T-helper 1 cell treated with Interleukin-12 subunit alpha and Interleukin-12 subunit beta and Interleukin-4 antibody, amounts not matched to agents 30 μg/mL and 1 μg/mL, for 36 hours (primary cell): ENCODE data around the gene PEF1.

Experiments
- H3K27ac Mint-ChIP-seq: one replicate; pipeline ENCODE4 v1.8.0; 2021; ENCODE audit warnings: mild to moderate bottlenecking, mixed read lengths
- H3K27me3 Mint-ChIP-seq: one replicate; pipeline ENCODE4 v1.8.0; 2021; ENCODE audit warnings: low read depth, mixed read lengths
- H3K36me3 Mint-ChIP-seq: one replicate; pipeline ENCODE4 v1.8.0; 2021; ENCODE audit warnings: low read depth, mixed read lengths
- H3K4me1 Mint-ChIP-seq: one replicate; pipeline ENCODE4 v1.8.0; 2021; ENCODE audit warnings: low read depth, mixed read lengths
- H3K4me3 Mint-ChIP-seq: one replicate; pipeline ENCODE4 v1.8.0; 2021; ENCODE audit warnings: mild to moderate bottlenecking, moderate library complexity, mixed read lengths
- H3K9me3 Mint-ChIP-seq: one replicate; pipeline ENCODE4 v1.8.0; 2021; ENCODE audit warnings: mixed read lengths

The PEF1 gene, protein sequence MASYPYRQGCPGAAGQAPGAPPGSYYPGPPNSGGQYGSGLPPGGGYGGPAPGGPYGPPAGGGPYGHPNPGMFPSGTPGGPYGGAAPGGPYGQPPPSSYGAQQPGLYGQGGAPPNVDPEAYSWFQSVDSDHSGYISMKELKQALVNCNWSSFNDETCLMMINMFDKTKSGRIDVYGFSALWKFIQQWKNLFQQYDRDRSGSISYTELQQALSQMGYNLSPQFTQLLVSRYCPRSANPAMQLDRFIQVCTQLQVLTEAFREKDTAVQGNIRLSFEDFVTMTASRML

DNA sequence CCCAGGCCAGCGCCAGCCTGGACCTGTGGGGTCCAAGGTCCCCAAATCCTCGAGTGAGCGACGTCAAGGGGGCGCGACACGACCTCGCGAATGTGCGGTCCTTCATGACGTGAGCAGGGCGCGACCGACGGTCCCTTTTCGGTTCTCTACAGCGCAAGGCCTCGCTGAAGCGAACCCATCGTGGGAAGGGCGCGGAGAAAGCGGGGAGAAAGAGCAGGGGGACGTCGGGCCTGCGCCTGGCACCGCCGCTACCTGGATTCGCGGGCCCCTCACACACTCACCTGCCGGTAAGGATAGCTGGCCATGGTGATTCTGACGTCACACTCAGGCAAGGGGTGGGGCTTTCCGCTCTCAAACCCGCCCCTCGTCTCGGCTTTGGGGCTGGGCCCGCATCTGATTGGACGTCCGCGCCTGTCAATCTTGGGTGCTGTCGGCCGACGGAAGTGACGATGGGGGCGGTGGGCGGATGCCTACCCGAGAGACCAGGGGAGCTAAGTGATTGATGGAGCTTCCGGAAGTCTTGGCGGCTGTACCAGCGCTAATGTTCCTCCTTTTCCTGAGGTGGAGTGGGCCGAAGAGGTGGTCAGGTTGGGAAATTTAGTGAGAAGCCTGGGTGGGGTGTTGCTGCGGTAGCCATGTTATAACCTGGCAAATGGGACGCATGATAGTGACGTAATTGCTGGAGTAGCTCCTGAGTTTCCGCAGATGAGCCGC, at the start of gene PEF1:
PEF1 (minus strand) TSS at position 317 of the 714 bp plus-strand sequence; CDS start at position 305, 12 bp downstream.
- Mint-ChIP-seq H3K27ac (peak within 1 kb of the TSS; percentile 100), H3K36me3 (peaks cover 5% of the 10 kb centered on the region), H3K9me3 (peaks cover 8% of the 10 kb centered on the region), H3K4me3 (peak within 1 kb of the TSS; percentile 100), H3K4me1 (peaks cover 24% of the 10 kb centered on the region), H3K27me3 (peaks cover 7% of the 10 kb centered on the region)

DNA sequence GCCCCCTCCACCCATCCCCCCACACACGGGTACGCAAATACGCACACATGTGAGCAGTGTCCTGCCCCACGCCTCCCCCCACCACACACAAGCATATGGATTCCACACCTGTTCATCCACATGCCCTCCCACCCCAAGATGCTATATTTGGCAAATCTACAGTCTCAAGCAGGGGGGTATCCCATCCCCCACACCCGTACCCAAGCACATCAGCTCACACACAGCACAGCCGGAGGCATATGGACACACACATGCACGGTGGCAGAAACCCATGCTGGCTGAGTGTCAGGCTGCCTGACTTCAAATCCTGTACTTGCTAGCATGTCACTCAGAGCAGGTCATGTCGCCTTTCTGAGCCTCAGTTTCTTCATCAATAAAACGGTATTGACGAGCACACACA, 48.6 kb upstream of the PEF1 start:
- Mint-ChIP-seq H3K9me3 (no peaks in the 10 kb centered on the region), H3K4me3 (no peak overlapping the region), H3K27ac (no peak overlapping the region), H3K4me1 (no peaks in the 10 kb centered on the region), H3K27me3 (no peaks in the 10 kb centered on the region), H3K36me3 (no peaks in the 10 kb centered on the region)

DNA sequence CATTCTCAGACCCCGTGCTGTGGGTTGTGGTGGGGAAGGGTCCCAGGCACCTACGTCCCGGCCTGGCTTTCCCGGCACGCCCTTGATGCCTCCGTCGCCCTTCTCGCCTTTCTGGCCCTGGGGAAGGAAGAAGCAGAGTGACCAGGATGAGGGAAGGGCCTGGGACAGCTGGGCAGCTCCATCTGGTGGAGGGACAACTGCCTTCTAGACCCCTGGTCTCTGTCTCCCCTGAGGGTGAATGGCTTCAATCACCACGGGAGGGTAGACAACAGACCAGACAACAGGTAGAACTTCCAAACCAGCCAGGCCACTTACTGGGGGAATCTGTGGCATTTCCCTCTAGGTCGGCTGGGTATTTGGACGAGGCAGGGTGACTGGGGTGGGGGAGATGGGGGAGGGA, 47.3 kb upstream of the PEF1 start:
- Mint-ChIP-seq H3K4me3 (no peak overlapping the region), H3K9me3 (no peaks in the 10 kb centered on the region), H3K27ac (no peak overlapping the region), H3K4me1 (no peaks in the 10 kb centered on the region), H3K27me3 (no peaks in the 10 kb centered on the region), H3K36me3 (no peaks in the 10 kb centered on the region)

DNA sequence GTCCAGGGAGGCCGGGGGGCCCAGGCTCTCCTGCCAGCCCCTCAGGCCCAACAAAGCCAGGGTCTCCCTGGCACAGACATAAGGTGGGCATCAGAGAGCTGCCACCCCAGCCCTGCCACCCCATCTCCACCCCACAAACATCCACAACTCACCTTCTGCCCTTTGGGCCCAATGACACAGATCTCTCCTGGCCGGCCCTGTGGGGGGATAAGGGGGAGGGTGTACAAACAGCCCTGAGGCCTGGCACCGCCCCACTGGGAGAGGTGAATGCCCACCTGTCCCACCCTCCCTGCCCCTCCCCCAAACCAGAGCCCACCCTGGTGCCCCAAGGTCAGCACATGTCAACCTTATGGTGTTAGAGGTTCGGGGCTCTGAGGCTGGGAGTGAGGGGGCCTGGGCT, 46.8 kb upstream of the PEF1 start:
- no peaks in the 10 kb centered on the region for H3K4me1 Mint-ChIP-seq
- H3K9me3 Mint-ChIP-seq, result no peaks in the 10 kb centered on the region

DNA sequence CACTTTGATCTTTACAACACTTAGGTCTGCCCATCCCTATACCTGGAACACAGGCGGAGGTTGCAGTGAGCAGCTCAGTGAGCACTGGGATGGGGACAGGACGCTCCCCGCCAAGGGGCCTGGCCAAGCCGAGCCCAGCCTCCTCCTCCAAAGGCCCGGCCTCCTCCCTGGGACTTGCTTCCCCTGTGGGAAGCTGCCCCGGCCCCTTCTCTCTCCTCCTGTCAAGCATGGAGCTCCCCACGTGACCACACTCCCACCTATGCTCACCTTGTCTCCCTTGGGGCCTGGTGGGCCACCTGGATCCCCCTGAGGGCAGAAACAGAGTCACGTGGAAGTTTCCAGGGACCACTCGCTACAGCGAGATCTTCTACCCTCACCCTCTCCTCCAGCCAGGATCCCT, 46.2 kb upstream of the PEF1 start:
- Mint-ChIP-seq H3K36me3 (no peaks in the 10 kb centered on the region), H3K27me3 (peaks cover 7% of the 10 kb centered on the region), H3K27ac (no peak overlapping the region), H3K4me3 (no peak overlapping the region), H3K9me3 (no peaks in the 10 kb centered on the region), H3K4me1 (no peaks in the 10 kb centered on the region)

More for the DNA sequence above, 46.8 kb upstream of the PEF1 start:
- Mint-ChIP-seq H3K27ac (no peak overlapping the region), H3K27me3 (peaks cover 4% of the 10 kb centered on the region), H3K36me3 (no peaks in the 10 kb centered on the region), H3K4me3 (no peak overlapping the region)

DNA sequence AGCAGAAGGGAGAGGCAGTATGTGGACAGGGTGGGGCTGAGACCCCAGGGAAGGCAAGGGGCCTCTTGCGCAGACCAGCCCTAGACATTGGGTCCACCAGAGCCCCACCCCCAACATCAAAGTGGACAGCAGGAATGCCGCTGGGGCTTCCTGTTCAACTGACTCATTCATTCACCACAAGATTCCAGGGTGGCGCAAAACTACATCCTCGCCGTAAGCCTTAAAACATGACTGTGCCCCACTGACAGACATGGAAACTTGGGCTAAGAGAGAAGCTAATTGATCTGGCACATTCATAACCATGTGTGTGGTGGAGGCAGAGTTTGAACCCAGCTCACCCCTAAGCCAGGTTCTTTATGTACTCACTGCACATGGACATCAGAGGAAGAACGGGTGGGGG, 45.2 kb upstream of the PEF1 start:
- no peak overlapping the region for H3K27ac Mint-ChIP-seq
- no peaks in the 10 kb centered on the region for H3K4me1 Mint-ChIP-seq
- no peaks in the 10 kb centered on the region for H3K36me3 Mint-ChIP-seq
- H3K4me3 Mint-ChIP-seq, result no peak overlapping the region
- H3K27me3 Mint-ChIP-seq, result peaks cover 7% of the 10 kb centered on the region
- no peaks in the 10 kb centered on the region for H3K9me3 Mint-ChIP-seq

DNA sequence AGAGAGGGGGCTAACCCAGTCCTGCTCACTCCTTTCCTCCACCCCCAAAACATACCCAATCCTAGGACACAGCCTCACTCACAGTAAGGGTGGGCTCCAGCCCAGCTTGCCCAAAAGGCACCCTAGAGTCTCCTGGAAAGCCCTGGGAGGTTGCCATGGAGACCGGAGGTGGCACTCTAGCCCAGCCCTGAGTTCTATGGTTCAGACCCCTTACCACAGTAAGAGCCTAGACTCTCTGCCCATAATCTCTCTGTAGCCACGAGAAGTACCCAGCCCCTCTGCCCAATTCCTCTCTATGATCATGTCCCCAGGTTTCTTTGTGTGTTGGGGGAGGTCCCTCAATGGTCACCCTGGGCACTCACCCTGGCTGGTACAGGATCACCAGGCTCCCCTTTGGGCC, 44.7 kb upstream of the PEF1 start:
- no peaks in the 10 kb centered on the region for H3K9me3 Mint-ChIP-seq
- H3K27me3 Mint-ChIP-seq, result peaks cover 7% of the 10 kb centered on the region
- H3K27ac Mint-ChIP-seq, result no peak overlapping the region
- no peak overlapping the region for H3K4me3 Mint-ChIP-seq
- H3K36me3 Mint-ChIP-seq, result no peaks in the 10 kb centered on the region
- no peaks in the 10 kb centered on the region for H3K4me1 Mint-ChIP-seq

DNA sequence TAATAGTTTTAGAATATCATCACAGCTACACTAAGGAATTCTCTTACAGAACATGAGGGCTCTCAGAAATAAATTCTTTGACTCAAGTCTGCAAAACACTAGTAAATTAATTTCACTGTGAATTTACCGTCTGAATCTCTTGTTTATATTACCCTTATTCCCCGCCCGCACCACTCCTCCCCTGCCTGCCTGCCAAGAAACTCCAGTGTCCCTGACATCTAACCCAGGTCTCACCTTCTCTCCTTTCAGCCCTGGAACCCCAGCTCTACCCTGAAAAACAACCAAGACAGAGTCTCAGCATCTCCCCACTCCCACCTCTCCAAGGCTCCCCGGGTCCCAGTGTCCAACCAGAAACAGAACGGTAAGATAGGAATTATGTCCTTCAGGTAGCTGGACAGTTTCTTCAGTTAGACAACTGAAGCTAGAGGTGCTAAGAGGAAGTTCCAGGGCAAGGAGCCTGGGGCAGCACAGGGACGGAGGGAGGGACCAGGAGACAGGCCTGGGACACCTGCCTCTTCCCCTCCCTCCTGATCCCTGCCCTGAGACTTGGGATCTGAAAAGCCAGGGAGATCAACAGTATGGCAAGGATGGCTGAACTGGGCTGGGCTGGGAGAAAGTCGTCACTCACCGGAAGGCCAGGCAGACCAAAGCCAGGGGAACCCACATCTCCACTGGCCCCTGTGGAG, 43.7 kb upstream of the PEF1 start:
- H3K4me3 Mint-ChIP-seq, result no peak overlapping the region
- no peak overlapping the region for H3K27ac Mint-ChIP-seq
- no peaks in the 10 kb centered on the region for H3K9me3 Mint-ChIP-seq
- H3K27me3 Mint-ChIP-seq, result peaks cover 7% of the 10 kb centered on the region
- H3K4me1 Mint-ChIP-seq, result no peaks in the 10 kb centered on the region
- H3K36me3 Mint-ChIP-seq, result no peaks in the 10 kb centered on the region

DNA sequence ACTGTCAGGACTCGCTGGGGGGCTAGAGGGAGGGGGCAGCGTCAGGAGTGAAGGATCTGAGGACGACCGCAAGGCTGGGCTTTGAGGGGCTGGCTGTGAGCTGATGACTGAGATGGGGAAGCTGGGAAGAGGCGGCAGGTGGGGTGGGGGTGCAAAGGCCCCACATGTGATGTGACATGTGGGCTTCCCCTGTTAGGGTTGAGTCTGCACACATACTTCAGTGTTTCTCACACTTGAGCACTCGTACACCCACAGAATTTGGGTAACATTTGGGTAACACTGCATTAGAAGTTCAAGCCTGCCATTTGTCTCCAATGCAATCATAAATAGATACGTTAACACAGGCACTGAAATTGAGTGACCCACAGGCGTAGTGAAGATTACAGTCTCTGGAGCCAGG, 42.9 kb upstream of the PEF1 start:
- Mint-ChIP-seq H3K27ac (no peak overlapping the region), H3K9me3 (no peaks in the 10 kb centered on the region), H3K4me1 (no peaks in the 10 kb centered on the region), H3K36me3 (no peaks in the 10 kb centered on the region), H3K27me3 (peaks cover 7% of the 10 kb centered on the region), H3K4me3 (no peak overlapping the region)

DNA sequence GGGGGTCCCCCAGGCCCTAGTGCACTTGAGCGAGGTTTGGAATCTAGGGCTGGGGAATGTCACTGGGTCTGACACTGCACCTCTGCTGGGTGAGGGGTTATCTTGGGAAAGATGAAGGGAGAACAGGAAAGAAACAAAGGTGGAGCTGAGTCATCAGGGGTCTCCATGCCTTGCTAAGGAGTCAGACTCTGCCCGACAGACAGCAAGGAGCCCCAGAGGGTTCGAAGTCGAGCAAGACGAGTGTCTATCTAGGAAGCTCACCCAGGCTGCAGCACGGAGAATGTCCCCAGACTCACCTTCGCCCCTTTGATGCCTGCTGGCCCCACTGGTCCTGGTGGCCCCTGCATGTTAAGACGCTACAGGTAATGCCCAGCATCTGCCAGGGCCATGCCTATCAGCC, 41.1 kb upstream of the PEF1 start:
- H3K9me3 Mint-ChIP-seq, result no peaks in the 10 kb centered on the region
- H3K4me3 Mint-ChIP-seq, result no peak overlapping the region
- H3K36me3 Mint-ChIP-seq, result no peaks in the 10 kb centered on the region
- H3K27ac Mint-ChIP-seq, result no peak overlapping the region
- H3K4me1 Mint-ChIP-seq, result no peaks in the 10 kb centered on the region
- peaks cover 8% of the 10 kb centered on the region for H3K27me3 Mint-ChIP-seq

DNA sequence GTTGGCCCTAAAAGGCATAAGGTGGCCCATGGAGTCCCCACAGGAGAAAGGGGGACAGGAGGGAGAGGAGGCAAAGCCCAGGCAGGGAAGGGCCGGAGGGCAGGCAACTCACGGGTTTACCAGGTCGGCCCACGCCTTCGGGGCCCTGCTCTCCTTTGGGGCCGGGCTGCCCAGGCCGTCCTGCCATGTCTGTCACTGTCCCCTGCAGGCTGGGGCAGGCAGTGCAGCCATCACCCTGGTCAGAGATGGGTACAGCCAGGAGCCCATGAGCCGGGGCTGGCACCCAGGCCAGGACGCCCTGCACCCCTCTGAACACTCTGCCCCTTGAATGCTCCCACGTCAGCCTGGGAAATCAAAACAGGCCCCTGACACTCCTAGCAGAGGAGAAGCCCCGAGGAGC, 39.3 kb upstream of the PEF1 start:
- Mint-ChIP-seq H3K4me1 (no peaks in the 10 kb centered on the region), H3K27me3 (peaks cover 10% of the 10 kb centered on the region), H3K36me3 (no peaks in the 10 kb centered on the region), H3K4me3 (no peak overlapping the region), H3K27ac (no peak overlapping the region), H3K9me3 (no peaks in the 10 kb centered on the region)

DNA sequence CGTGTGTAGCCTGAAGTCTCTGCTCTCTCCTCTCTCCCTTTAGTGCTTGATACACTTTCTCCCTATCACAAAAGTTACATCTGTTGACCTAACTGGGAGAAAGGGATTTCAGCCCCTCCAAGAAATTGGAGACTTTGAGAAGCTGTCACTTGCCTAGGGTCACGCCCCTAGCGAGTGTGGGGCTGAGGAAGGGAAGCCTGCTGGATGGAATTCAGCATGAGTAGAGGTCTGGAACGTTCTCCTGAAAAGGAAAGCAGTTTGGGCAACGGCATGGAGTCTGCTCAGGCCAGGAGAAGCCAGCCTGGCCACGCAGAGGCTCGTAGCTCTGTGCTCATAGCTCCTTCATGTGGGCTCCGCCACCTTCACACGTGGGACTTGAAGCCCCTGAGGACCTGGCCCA, 36.7 kb upstream of the PEF1 start:
- Mint-ChIP-seq H3K4me3 (no peak overlapping the region), H3K36me3 (no peaks in the 10 kb centered on the region), H3K27ac (no peak overlapping the region), H3K27me3 (peaks cover 5% of the 10 kb centered on the region), H3K4me1 (no peaks in the 10 kb centered on the region), H3K9me3 (no peaks in the 10 kb centered on the region)

DNA sequence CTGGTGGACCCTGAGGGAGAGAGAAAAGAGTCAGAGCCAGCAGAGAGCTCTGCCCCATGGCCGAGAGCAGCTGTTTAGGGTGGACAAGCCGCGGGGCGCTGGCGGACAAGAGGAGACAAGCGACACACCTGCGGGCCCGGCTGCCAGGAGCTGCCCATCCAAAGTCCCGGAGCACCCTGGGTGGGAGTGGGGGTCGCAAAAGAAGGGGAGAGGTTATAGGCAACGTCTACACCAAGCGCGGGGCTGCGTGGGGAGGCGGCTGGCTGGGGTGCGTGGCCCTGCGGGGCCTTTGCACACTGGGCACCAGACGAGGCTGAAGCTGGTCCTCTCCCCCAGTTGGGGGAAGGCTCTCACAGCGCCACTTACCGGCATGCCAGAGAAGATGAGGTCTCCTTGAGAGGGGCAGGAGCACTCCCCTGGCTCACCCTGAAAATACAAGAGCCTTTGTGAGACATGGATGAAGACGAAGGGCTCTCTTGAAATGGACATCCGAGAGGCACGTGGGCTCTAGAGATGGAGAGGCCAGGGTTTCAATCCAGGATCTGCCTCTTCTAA, 35.1 kb upstream of the PEF1 start:
- Mint-ChIP-seq H3K9me3 (no peaks in the 10 kb centered on the region), H3K4me3 (no peak overlapping the region), H3K27me3 (peaks cover 3% of the 10 kb centered on the region), H3K4me1 (no peaks in the 10 kb centered on the region), H3K36me3 (no peaks in the 10 kb centered on the region), H3K27ac (no peak overlapping the region)

DNA sequence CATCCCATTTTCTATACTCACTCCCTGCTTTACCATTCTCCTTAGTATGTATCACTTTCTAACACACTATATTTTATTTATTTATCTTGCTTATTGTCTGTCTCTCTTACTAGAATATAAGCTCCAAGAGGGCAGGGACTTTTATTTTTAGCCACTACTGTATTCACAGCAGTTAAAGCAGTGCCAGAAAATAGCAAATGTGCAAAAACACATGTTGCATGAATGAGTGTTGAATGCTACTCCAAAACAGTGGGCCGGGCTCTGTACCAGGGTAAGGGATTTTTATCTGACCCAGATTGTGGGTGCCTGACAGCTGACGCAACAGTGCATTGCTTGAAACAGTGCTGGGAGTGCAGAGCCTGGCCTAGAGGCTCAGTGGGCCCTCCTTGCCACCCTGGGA, 34.4 kb upstream of the PEF1 start:
- H3K4me1 Mint-ChIP-seq, result no peaks in the 10 kb centered on the region
- H3K4me3 Mint-ChIP-seq, result no peak overlapping the region
- no peak overlapping the region for H3K27ac Mint-ChIP-seq
- H3K36me3 Mint-ChIP-seq, result no peaks in the 10 kb centered on the region
- H3K9me3 Mint-ChIP-seq, result no peaks in the 10 kb centered on the region
- H3K27me3 Mint-ChIP-seq, result peaks cover 3% of the 10 kb centered on the region

DNA sequence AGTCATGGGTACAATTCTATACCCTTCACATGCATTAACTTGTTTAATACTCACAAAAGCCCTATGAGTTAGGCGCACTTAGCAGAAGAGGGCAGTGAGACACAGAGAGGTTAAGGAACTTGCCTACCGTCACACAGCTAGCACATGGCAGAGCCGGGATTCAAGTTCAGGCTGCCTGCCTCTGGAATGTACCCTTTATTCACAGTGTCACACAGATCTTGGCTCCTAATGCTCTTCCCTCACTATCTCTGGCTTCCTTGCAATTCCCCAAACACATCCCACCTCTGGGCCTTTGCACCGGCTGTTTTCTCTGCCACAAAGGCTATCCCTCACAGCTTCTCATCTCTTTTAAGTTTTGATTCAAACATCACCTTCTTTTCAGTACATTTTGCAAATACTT, 34.0 kb upstream of the PEF1 start:
- Mint-ChIP-seq H3K27ac (no peak overlapping the region), H3K27me3 (peaks cover 3% of the 10 kb centered on the region), H3K36me3 (no peaks in the 10 kb centered on the region), H3K4me1 (no peaks in the 10 kb centered on the region), H3K9me3 (no peaks in the 10 kb centered on the region), H3K4me3 (no peak overlapping the region)
